Right cardiac atrium (tissue), 5 donors: ENCODE data around the gene FHOD3. TPM values are rescaled to one million over a fixed set of nuclear protein-coding genes. Genes with fewer than 3 reads are reported as not detected.
A peak's percentile ranks its signal among the peaks of the same experiment; 100 is the strongest.

Experiments used
- ATAC-seq, 2 donors: fragments of 200-7000 bp; cut with Tn5 transposase; one replicate each; pipeline versions ENCODE4 v1.8.0 to v1.9.1; 2020; ENCODE audit warnings: moderate library complexity in 2 of 2, mild to moderate bottlenecking in 1 of 2
- DNase-seq, 3 donors: peaks; one replicate each; pipeline ENCODE4 v3.0.0-alpha.2; 2020
- H3K27ac ChIP-seq: one replicate; pipeline ENCODE4 v1.5.1; 2013; ENCODE audit warnings: mild to moderate bottlenecking, low read length, control low read depth, moderate library complexity
- H3K27me3 ChIP-seq: one replicate; pipeline ENCODE4 v1.6.1; 2013; ENCODE audit not compliant: control insufficient read depth, insufficient read depth
- H3K4me1 ChIP-seq: one replicate; pipeline ENCODE4 v1.6.1; 2013; ENCODE audit warnings: low read length; ENCODE audit not compliant: control insufficient read depth, insufficient read depth
- H3K4me3 ChIP-seq: one replicate; pipeline ENCODE4 v1.5.1; 2013; ENCODE audit warnings: low read length, control low read depth
- H3K9me3 ChIP-seq: one replicate; pipeline ENCODE4 v1.6.1; 2013; ENCODE audit warnings: low read length; ENCODE audit not compliant: control insufficient read depth
- WGBS: extraction: QIAGEN DNeasy Blood & Tissue Kit; methylation state at CpG from one replicate; pipeline ENCODE4 v1.1.7; 2013; 5-methylcytosine and 5-hydroxymethylcytosine counted together
- intact Hi-C, 4 donors: fragments of 100-400 bp; cut with DNase I; formaldehyde crosslinking; loops; one replicate each; pipeline versions ENCODE4 v1.11.0 to v1.14.0; 2022 to 2023
- polyA plus RNA-seq: library from polyadenylated mRNA; stranded (reverse); fragments of 200-250 nt; gene quantifications from one replicate; pipeline ENCODE4 v1.2.3, GENCODE V29; 2013
- total RNA-seq, 4 donors: library from RNA; stranded (reverse); fragmentation: NEBNext Ultra II Directional; extraction: Animal tissue kit (Norgen Biotek cat#: 25700); gene quantifications; one replicate each; pipeline ENCODE4 v1.2.1, GENCODE V29; 2021
- donor health status: healthy with polysubstance abuse.
- donor health status: DM: no; HTN: yes; CAD: no.
- donor health status: DM: no; HTN: no; CAD: no.
- donor health status: DM: no; HTN: yes; CAD: no; lungs with severe emphysema.
- donor health status: DM: yes; HTN: yes; CAD: no.

FHOD3 gene
- total and polyA plus RNA-seq, 5 donors, result 118 to 157 (median 138) TPM

GRCh38 chr18:36634573-36635216 is 337.2 kb downstream of the FHOD3 start:
- H3K9me3 ChIP-seq, result no peaks in the 10 kb centered on the region
- intact Hi-C loops, result loop anchor here in 1 of 4 donors (5.0 kb wide), 1 partner anchor 297 kb away; no protein-coding TSS in a partner anchor
- no peak for DNase-seq
- no peak overlapping the region for H3K27ac ChIP-seq
- no peak for ATAC-seq
- no peak overlapping the region for H3K4me3 ChIP-seq
- peaks cover 10% of the 10 kb centered on the region for H3K4me1 ChIP-seq
- H3K27me3 ChIP-seq, result no peaks in the 10 kb centered on the region
- WGBS, result 58% methylated on average over 7 of the region's 7 CpGs

GRCh38 chr18:36635414-36636096 is 338.0 kb downstream of the FHOD3 start:
- Histone ChIP-seq H3K4me3 (no peak overlapping the region), H3K27ac (no peak overlapping the region), H3K9me3 (no peaks in the 10 kb centered on the region), H3K27me3 (no peaks in the 10 kb centered on the region), H3K4me1 (peaks cover 10% of the 10 kb centered on the region)
- DNase-seq (no peak), ATAC-seq (no peak)
- 87% methylated on average over 2 of the region's 2 CpGs for WGBS
- intact Hi-C loops, result loop anchor here in 1 of 4 donors (5.0 kb wide), 1 partner anchor 298 kb away; no protein-coding TSS in a partner anchor

- intact Hi-C loops, result loop anchor here in 1 of 4 donors (5.0 kb wide), 1 partner anchor 299 kb away; no protein-coding TSS in a partner anchor
- H3K4me3 ChIP-seq, result no peak overlapping the region
- H3K4me1 ChIP-seq, result peaks cover 15% of the 10 kb centered on the region
- WGBS, result 65% methylated on average over 2 of the region's 2 CpGs
- ATAC-seq (no peak), DNase-seq (no peak)
- no peak overlapping the region for H3K27ac ChIP-seq
- no peaks in the 10 kb centered on the region for H3K27me3 ChIP-seq
- H3K9me3 ChIP-seq, result no peaks in the 10 kb centered on the region
These were observed 338.8 kb downstream of the FHOD3 start for GRCh38 chr18:36636237-36636817.

- 77% methylated on average over 4 of the region's 4 CpGs for WGBS
- DNase-seq, result no peak
- H3K9me3 ChIP-seq, result no peaks in the 10 kb centered on the region
- H3K27ac ChIP-seq, result no peak overlapping the region
- intact Hi-C loops, result loop anchor here in 1 of 4 donors (5.0 kb wide), 1 partner anchor 301 kb away; no protein-coding TSS in a partner anchor
- H3K27me3 ChIP-seq, result no peaks in the 10 kb centered on the region
- no peak for ATAC-seq
- H3K4me3 ChIP-seq, result no peak overlapping the region
- peaks cover 16% of the 10 kb centered on the region for H3K4me1 ChIP-seq
These were observed 340.7 kb downstream of the FHOD3 start for GRCh38 chr18:36638224-36638623.

GRCh38 chr18:36640021-36640952 is 342.8 kb downstream of the FHOD3 start:
- WGBS, result 61% methylated on average over 8 of the region's 8 CpGs
- DNase-seq (no peak), ATAC-seq (peak in 1 of 2 donors; percentile 79)
- H3K9me3 ChIP-seq, result no peaks in the 10 kb centered on the region
- peaks cover 12% of the 10 kb centered on the region for H3K4me1 ChIP-seq
- no peak overlapping the region for H3K27ac ChIP-seq
- intact Hi-C loops, result no loop called here
- H3K27me3 ChIP-seq, result no peaks in the 10 kb centered on the region
- no peak overlapping the region for H3K4me3 ChIP-seq

DNA sequence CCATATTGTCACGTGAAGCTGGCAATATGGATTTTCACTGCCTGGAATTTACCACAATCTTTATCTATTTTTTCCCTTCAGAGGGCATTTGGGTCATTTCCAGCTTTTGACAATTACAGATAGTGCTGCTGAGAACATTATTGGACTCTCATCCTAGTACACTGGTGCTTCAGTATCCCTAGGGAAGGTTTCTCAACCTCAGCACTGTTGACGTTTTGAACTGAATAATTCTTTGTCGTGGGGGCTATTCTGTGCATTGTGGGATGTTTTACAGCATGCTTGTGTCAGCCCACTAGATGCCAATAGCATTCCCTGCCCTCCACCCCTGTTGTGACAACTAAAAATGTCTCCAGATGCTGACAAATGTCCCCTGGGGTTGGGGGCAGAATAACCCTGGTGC is 345.5 kb downstream of the FHOD3 start:
- 14% methylated on average over 3 of the region's 3 CpGs for whole genome bisulfite sequencing
- no peaks in the 10 kb centered on the region for H3K9me3 ChIP-seq
- ATAC-seq (peak in 1 of 2 donors; percentile 39), DNase-seq (no peak)
- peaks cover 9% of the 10 kb centered on the region for H3K4me1 ChIP-seq
- intact Hi-C loops, result no loop called here
- H3K4me3 ChIP-seq, result no peak overlapping the region
- H3K27ac ChIP-seq, result no peak overlapping the region
- H3K27me3 ChIP-seq, result no peaks in the 10 kb centered on the region

GRCh38 chr18:36648803-36649202 is 351.3 kb downstream of the FHOD3 start:
- Histone ChIP-seq H3K4me1 (no peaks in the 10 kb centered on the region), H3K4me3 (no peak overlapping the region), H3K9me3 (no peaks in the 10 kb centered on the region), H3K27ac (no peak overlapping the region), H3K27me3 (no peaks in the 10 kb centered on the region)
- ATAC-seq (no peak), DNase-seq (no peak)
- WGBS, result 75% methylated on average over 3 of the region's 3 CpGs
- intact Hi-C loops, result no loop called here

- ATAC-seq, result no peak
These were observed 351.7 kb downstream of the FHOD3 start for GRCh38 chr18:36649205-36649604.

DNA sequence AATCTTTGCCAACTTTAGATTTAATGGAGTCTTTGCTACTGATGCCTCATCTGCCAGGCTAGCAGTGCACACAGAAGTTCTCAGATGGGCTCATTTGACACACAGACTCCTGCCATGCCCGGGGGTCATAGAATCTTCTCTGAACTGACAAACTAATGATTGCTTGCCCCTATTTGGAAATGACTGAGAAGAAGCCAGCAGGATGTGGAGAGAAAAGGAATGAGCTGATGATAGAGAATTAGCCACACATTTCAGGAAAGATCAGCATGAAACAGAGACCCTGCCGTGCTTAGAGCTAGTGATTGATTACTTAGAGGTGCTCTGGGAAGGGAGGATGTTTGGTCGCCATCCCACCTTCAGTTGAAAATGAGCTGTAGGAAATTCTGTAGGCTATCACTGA is 352.8 kb downstream of the FHOD3 start:
- no peak overlapping the region for H3K27ac ChIP-seq
- no peaks in the 10 kb centered on the region for H3K27me3 ChIP-seq
- no peak overlapping the region for H3K4me3 ChIP-seq
- intact Hi-C loops, result no loop called here
- WGBS, result 72% methylated on average over 3 of the region's 3 CpGs
- DNase-seq, result no peak
- no peak for ATAC-seq
- no peaks in the 10 kb centered on the region for H3K9me3 ChIP-seq
- H3K4me1 ChIP-seq, result no peaks in the 10 kb centered on the region

More at GRCh38 chr18:36649205-36649604, 351.7 kb downstream of the FHOD3 start:
- Histone ChIP-seq H3K27ac (no peak overlapping the region), H3K9me3 (no peaks in the 10 kb centered on the region), H3K4me1 (no peaks in the 10 kb centered on the region), H3K4me3 (no peak overlapping the region), H3K27me3 (no peaks in the 10 kb centered on the region)
- 83% methylated on average over 3 of the region's 3 CpGs for whole genome bisulfite sequencing
- intact Hi-C loops, result no loop called here
- DNase-seq, result no peak

DNA sequence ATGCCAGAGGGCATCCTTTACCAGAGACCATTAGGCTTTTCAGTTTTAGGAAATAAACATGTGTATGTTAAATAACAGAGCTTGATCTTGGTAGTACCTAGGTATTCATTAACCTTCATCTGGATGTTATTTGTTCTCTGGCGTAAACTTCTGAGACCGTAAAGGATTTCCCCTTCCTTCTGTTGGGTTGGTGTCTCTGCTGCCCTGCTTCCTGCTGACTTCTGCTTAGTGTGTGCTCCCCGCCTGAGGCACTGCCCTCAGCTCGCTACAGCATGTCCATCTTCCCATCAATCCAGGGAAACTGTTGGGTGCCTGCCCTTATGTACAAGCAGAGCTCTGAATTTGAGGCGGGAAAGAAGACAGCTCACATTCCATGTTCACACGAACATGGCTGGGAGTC is 353.4 kb downstream of the FHOD3 start:
- Histone ChIP-seq H3K27me3 (no peaks in the 10 kb centered on the region), H3K9me3 (no peaks in the 10 kb centered on the region), H3K27ac (no peak overlapping the region), H3K4me3 (no peak overlapping the region), H3K4me1 (no peaks in the 10 kb centered on the region)
- DNase-seq (no peak), ATAC-seq (no peak)
- intact Hi-C loops, result no loop called here
- WGBS, result 66% methylated on average over 6 of the region's 6 CpGs
